ENCODE measurements around the gene KCNQ1.

KCNQ1 gene

DNA sequence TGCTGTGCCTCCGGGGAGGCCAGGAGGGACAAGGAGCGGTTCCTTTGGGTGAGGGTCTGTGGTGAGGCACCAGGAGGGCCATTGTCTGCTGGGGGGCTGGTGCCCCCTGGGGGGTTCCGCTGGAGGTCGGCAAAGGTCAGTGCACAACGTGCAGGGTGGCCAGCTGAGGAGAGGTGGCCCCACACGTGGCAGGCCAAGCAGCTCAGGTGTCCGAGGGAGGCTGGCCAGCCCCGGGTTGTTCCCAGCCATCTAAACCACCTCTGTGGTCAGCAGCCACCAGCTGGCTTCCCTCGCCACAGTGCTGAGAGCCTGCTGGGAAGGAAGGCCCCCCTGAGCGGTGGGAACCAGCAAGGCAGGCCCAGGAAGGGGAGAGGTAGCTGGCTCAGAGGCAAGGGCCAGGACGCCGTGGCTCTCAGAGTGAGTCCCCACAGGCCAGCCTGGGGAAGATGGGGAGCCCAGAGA, 40.0 kb upstream of the KCNQ1 start:
- TF ChIP-seq GATA1 (IDR thresholded peaks at IDR 0.05; ENCODE audit: low read depth, low read length) (no peak), POLR2A (IDR thresholded peaks at IDR 0.05; ENCODE audit: low read length) (no peak)
- no peak for DNase-seq

DNA sequence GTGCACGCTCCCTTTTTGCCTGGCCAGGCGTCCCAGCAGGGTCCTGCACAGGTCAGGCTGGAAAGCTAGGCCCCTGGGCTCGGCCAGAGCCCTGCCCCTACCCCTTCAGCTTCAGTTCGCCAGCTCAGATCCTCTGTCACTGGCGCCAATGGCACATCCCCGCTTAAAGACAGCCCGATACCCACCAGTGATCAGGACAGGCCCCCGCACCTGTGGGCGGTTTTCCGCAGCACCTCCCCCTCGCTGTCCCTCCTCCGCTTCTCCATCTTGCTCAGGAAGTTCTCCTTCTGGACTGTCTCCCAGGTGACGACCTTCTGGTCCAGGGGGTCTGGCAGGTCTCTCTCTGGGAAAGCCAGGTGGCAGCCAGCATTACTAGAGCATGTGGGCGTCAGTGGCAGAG, 38.4 kb upstream of the KCNQ1 start:
- no peak for DNase-seq
- TF ChIP-seq POLR2A (IDR thresholded peaks at IDR 0.05; ENCODE audit: low read length): no peak
- no peak for TF ChIP-seq GATA1 (IDR thresholded peaks at IDR 0.05; ENCODE audit: low read depth, low read length)

DNA sequence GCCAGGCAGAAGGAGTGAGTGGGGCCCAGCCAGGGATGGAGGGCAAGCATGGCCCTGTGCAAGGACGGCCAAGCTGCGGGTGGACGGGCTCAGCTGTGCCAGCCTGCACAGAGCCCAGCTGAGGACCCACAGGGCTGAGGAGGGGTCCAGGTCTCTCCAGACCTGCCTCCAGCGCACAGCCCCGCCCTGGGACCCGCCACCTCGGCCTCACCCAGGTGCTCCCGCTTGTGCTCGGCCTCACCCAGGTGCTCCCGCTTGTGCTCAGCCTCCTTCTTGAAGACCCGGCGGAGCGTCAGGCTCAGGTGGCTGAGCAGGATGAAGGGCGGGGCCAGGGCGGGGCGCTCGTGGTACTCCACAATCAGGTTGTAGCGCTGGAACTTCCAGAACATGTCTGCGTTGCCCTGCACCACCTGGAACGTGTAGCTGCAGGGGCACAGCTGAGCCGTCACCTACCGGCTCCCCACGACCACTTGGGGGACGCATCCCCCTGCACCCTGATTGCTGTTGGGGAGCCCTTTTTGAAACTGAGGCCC, 37.9 kb upstream of the KCNQ1 start:
- no peak for DNase-seq

DNA sequence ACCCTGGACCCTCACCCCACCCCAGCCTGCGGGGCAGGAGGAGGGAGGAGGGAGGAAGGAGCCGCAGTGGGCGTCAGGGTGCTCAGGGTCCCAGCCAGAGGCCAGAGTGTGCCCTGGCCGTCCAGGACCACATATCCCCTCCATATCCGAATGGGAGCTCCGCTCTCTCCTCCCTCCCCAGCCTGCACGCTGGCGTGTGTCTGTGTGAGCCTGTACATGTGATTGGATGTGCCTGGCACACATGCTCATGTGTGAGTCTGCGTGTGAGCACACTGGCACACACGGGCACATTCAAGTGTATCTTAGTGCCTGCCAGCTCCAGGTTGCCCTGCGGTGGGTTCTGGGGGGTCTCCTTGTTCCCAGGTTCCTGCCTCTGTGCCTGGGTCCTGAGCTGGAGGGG, 36.1 kb upstream of the KCNQ1 start:
- DNase-seq: no peak
- no peak for TF ChIP-seq POLR2A (IDR thresholded peaks at IDR 0.05; ENCODE audit: low read length)
- TF ChIP-seq GATA1 (IDR thresholded peaks at IDR 0.05; ENCODE audit: low read depth, low read length): no peak

More for the DNA sequence above, 37.9 kb upstream of the KCNQ1 start:
- TF ChIP-seq POLR2A (IDR thresholded peaks at IDR 0.05; ENCODE audit: low read length): no peak
- TF ChIP-seq GATA1 (IDR thresholded peaks at IDR 0.05; ENCODE audit: low read depth, low read length): no peak

DNA sequence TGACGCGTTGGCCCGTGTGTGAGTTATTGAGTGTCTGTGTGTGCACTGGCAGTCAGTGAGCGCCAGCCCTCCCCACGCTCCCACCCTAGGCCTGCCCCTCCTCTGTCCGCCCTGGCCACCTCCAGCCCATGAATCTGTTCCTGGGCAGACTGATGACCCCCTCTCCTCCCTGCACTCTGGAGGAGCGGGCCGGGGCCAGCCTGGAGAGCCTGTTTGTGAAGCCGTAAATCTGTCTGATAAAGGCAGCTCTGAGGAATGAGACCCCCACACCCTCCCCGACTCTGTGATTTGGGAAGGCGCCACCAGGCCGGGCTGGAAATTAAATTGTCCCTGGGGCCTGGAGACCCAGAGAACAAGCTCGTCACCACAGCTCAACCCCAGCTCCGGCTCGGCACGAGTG, 35.7 kb upstream of the KCNQ1 start:
- TF ChIP-seq POLR2A (IDR thresholded peaks at IDR 0.05; ENCODE audit: low read length): no peak
- TF ChIP-seq GATA1 (IDR thresholded peaks at IDR 0.05; ENCODE audit: low read depth, low read length): no peak
- DNase-seq: no peak

DNA sequence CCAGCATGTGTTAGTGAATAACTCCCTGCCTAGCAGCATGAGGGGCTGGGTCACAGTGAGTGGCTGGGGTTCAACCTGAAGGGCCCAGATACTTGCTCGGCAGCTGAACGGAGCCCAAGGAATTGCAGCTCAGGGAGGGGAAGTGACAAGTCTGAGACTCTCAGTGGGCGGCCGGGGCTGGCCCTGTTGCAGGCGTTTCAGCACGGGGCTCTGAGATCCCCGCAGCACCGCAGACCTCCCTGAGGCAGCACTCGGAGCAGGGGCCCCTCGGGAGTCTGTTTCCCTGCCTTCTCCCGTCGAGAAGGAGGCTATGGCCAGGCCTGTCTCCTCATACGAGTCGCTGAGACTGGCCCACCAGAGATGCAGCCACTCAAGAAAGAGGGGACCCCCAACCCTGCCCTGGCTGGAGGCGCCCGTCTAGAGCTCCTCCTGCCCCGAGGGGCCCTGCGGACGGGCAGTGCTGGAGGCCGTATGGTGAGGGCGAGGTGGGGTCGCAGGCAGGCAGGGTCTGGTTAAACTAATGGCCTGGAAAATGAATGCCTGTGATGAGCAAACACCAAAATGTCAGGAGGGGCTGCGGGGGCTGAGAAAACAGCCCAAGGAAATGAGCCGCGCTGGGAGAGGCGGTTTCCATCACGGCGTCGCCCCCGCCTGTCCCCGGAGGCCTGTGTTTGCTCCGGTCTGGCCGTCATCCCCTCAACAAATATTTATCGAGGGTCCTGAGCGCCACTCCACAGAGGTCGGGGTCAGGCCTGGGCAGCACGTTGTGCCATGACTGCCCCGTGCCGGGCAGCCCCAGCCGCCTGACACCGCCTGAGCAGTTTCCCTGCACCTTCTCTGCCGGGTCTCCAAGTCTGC, 35.0 kb upstream of the KCNQ1 start:
- TF ChIP-seq GATA1 (IDR thresholded peaks at IDR 0.05; ENCODE audit: low read depth, low read length): no peak
- TF ChIP-seq POLR2A (IDR thresholded peaks at IDR 0.05; ENCODE audit: low read length): no peak

DNA sequence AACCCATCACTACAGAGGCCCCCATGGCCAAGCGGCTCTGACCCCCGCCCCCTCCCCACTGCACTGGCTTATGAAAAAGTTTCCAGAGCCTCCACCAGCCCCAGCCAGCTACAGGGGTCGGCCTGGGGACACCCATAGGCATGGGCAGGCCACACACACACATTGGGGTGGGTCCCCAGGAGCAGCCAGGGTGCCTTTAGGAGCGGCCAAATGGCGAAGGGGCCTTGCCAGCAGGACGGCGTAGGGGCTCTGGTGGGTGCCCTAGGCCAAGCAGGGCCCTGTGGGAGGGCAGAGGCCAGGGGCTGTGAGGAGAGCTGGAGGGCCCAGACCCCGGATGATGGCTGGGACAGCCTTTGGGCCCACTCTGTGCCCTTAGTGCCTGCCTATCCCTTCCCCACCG, 34.2 kb upstream of the KCNQ1 start:
- no peak for DNase-seq
- TF ChIP-seq GATA1 (IDR thresholded peaks at IDR 0.05; ENCODE audit: low read depth, low read length) (no peak), POLR2A (IDR thresholded peaks at IDR 0.05; ENCODE audit: low read length) (no peak)

More for the DNA sequence above, 35.0 kb upstream of the KCNQ1 start:
- no peak for DNase-seq

DNA sequence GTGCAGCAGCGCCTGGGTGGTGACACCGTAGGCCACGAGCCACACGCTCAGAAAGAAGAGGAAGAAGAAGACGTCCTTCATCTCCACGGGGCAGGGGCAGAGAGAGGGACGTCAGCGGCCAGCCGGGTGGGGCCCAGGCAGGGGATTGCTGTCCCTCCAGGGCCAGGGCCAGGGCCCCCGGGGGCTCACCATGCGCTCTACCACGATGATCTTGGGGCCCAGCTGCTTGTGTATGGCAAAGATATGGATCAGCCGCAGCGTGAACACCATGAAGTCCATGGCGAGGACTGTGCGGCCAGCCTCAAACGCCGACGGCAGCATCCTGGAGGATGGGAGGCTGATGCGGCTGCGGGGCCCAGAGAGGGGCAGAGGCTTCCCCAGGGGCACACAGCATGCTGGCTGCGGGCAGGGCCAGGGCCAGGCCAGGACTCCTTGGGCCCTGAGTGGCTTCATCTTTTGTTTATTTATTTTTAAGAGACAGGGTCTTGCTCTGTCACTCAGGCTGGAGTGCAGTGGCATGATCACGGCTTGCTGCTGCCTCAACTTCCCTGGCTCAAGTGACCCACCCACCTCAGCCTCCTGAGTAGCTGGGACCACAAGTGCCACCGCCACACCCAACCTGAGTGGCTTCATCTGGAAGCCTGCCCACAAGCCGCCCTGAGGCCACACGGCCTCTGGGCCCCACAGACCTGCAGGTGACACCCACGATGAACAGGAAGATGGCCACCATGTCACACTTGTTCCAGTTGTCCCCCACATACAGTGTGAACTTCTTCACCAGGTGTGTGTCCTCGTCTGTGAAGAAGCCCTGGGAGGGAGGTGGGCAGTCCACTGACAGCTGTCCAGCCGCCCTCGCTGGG, 33.1 kb upstream of the KCNQ1 start:
- no peak for DNase-seq
- TF ChIP-seq GATA1 (IDR thresholded peaks at IDR 0.05; ENCODE audit: low read depth, low read length): no peak
- no peak for TF ChIP-seq POLR2A (IDR thresholded peaks at IDR 0.05; ENCODE audit: low read length)

DNA sequence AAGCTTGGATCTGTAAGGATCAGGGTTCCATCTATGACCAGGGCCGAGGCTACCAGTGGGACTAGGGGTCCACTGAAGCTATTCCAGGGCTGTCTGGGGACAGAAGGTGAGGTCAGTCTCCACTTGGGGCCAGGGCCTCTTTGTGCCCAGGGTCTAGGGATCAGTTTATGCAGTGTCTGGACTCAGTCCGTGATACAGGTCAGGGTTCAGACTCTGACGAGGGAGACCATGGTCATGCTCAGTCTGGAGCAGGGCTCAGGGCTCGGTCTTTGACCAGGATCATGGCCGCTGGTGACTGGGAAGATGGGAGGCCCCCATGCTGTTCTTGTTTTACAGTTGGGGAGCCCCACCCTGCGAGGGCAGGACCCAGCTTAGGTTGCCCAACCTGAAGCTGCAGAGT, 32.5 kb upstream of the KCNQ1 start:
- TF ChIP-seq GATA1 (IDR thresholded peaks at IDR 0.05; ENCODE audit: low read depth, low read length) (no peak), POLR2A (IDR thresholded peaks at IDR 0.05; ENCODE audit: low read length) (no peak)
- no peak for DNase-seq

DNA sequence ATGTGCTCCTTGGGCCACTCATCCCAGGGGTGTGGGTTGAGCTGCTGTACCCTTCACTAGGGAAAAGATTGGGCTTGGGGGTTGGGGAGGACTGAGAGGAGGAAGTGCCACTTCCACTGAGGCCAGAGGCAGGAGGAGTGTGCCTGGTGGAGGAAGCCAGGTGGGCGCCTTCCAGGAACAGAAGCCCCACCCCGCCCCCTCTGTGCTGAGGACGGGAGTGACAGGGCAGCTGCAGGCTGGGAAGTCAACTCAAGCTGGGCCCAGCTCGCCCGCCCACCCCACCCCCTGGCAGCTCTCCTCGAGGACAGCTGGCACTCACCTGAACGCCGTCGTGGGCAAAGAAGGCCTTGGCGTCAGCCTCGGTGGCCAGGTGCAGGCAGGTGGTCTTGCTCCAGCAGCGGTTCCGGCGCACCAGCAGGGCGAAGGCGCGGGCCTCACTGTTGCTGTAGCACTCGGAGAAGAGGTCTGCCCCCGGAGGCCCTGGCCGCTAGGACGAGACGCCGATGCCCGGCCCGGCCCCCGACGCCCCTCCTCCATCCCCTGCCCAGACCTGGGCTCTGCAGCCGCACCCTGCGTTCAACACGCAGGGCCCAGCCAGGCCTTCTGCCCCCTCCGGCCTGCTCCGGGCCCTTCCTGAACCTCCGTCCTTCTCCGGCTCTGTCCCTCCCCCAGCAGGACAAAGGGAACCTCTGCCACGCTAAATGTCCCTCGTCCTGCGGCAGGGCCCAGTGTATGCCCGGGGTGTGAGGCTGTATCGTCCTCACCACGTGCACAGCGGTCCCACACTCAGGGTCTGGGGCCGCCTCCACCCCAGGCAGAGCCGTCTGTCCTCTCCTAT, 30.8 kb upstream of the KCNQ1 start:
- TF ChIP-seq POLR2A (IDR thresholded peaks at IDR 0.05; ENCODE audit: low read length): no peak
- TF ChIP-seq GATA1 (IDR thresholded peaks at IDR 0.05; ENCODE audit: low read depth, low read length): no peak
- DNase-seq: no peak

DNA sequence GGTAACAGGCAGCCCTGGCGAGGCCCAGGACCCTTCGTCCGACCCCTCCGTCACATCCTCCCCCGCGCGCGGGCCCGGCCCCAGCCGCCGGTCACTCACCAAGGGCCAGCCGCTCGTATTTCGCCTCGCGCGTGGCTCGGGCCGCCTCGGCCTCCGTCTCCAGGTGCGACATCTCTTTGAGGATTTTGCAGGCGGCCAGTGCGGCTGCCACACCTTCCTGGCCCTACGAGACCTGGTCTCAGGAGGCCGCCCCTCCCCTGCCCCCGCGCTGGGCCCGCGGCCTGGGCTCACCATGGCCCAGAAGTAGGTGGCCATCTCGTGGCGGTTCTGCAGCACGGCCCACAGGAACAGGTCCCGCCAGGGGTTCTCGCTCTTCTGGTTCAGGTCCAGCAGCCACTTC, 30.2 kb upstream of the KCNQ1 start:
- no peak for TF ChIP-seq POLR2A (IDR thresholded peaks at IDR 0.05; ENCODE audit: low read length)
- no peak for TF ChIP-seq GATA1 (IDR thresholded peaks at IDR 0.05; ENCODE audit: low read depth, low read length)

DNA sequence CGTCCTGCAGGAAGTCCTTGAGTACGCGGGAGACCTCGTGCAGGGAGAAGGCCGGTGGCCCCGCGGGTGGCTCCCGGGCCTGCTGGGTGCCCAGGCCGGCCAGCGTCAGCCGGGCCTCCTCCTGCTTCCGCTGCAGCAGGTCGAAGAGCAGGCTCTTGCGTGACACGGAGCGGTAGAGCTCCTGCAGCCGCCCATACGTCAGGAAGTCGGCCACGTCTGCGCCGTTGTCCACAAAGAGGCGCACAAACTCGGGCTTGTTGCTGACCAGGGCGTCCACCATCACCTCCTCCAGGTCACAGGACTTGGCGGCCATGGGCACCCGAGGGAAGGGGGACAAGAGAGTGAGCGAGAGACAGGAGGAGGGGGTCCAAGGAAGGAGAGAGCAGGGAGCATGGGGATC, 29.6 kb upstream of the KCNQ1 start:
- TF ChIP-seq POLR2A (IDR thresholded peaks at IDR 0.05; ENCODE audit: low read length): no peak
- no peak for TF ChIP-seq GATA1 (IDR thresholded peaks at IDR 0.05; ENCODE audit: low read depth, low read length)
- DNase-seq: no peak

More for the DNA sequence above, 30.2 kb upstream of the KCNQ1 start:
- DNase-seq: no peak
